Measurements from ENCODE around the gene RMND5A. TPM values are rescaled to one million over a fixed set of nuclear protein-coding genes. Genes with fewer than 3 reads are reported as not detected.
"Not testable (repeated sequence)": the region's sequence is repeated elsewhere in the genome, so short reads cannot be mapped to it uniquely, and the experiment has no call there.

The RMND5A gene
- 96.0 TPM for total RNA-seq
- long read RNA-seq, full-length matches to known transcripts = 105 of 144 reads
- long read RNA-seq, partial matches to known transcripts = 2 of 144 reads
- long read RNA-seq, other reads (novel, unspliced or antisense) = 37 of 144 reads

- DNase-seq (peak; percentile 96), ATAC-seq (ENCODE audit: poor library complexity) (peak; percentile 96)
- intact Hi-C loops (cut with DNase I) = not testable (repeated sequence)
Measured at GRCh38 chr2:86719637-86720539, at the start of gene RMND5A. Gene RMND5A (plus strand): TSS chr2:86720291. CDS start chr2:86720668, 377 bp downstream.

GRCh38 chr2:86671337-86671981 lies 48.6 kb upstream of the RMND5A start:
- no peak for DNase-seq
- intact Hi-C loops (cut with DNase I) = no loop called here
- ATAC-seq (ENCODE audit: poor library complexity) = peak; percentile 73

- no peak for DNase-seq
- ATAC-seq (ENCODE audit: poor library complexity) = peak; percentile 46
- intact Hi-C loops (cut with DNase I) = no loop called here
Measured at GRCh38 chr2:86672027-86672545, 48.0 kb upstream of the RMND5A start.

GRCh38 chr2:86673011-86673410 lies 47.1 kb upstream of the RMND5A start:
- intact Hi-C loops (cut with DNase I) = no loop called here
- ATAC-seq (ENCODE audit: poor library complexity) (no peak), DNase-seq (no peak)

GRCh38 chr2:86673986-86674670 lies 46.0 kb upstream of the RMND5A start:
- ATAC-seq (ENCODE audit: poor library complexity) (peak; percentile 6), DNase-seq (no peak)
- intact Hi-C loops (cut with DNase I) = no loop called here

- ATAC-seq (ENCODE audit: poor library complexity) (peak; percentile 45), DNase-seq (no peak)
- intact Hi-C loops (cut with DNase I) = no loop called here
Measured at GRCh38 chr2:86675104-86675503, 45.0 kb upstream of the RMND5A start.

- intact Hi-C loops (cut with DNase I) = no loop called here
- DNase-seq (no peak), ATAC-seq (ENCODE audit: poor library complexity) (peak; percentile 6)
Measured at GRCh38 chr2:86675511-86676015, 44.5 kb upstream of the RMND5A start.

GRCh38 chr2:86677816-86678215 lies 42.3 kb upstream of the RMND5A start:
- intact Hi-C loops (cut with DNase I) = no loop called here
- DNase-seq (no peak), ATAC-seq (ENCODE audit: poor library complexity) (no peak)

GRCh38 chr2:86679036-86679435 lies 41.1 kb upstream of the RMND5A start:
- DNase-seq (no peak), ATAC-seq (ENCODE audit: poor library complexity) (no peak)
- intact Hi-C loops (cut with DNase I) = no loop called here

GRCh38 chr2:86685351-86685750 lies 34.7 kb upstream of the RMND5A start:
- ATAC-seq (ENCODE audit: poor library complexity) (no peak), DNase-seq (no peak)
- intact Hi-C loops (cut with DNase I) = no loop called here

- no peak for ATAC-seq (ENCODE audit: poor library complexity)
- DNase-seq = no peak
- intact Hi-C loops (cut with DNase I) = no loop called here
Measured at GRCh38 chr2:86686460-86686859, 33.6 kb upstream of the RMND5A start.

GRCh38 chr2:86686905-86687304 lies 33.2 kb upstream of the RMND5A start:
- intact Hi-C loops (cut with DNase I) = no loop called here
- no peak for ATAC-seq (ENCODE audit: poor library complexity)
- DNase-seq = no peak

GRCh38 chr2:86695053-86695691 lies 24.9 kb upstream of the RMND5A start:
- intact Hi-C loops (cut with DNase I) = no loop called here
- DNase-seq (no peak), ATAC-seq (ENCODE audit: poor library complexity) (no peak)

GRCh38 chr2:86697551-86698104 lies 22.5 kb upstream of the RMND5A start:
- no peak for ATAC-seq (ENCODE audit: poor library complexity)
- intact Hi-C loops (cut with DNase I) = no loop called here
- DNase-seq = no peak

- intact Hi-C loops (cut with DNase I) = loop anchor here (5.0 kb wide), 1 partner anchor 78 kb away; the partner anchor contains the start of gene RNF103
- DNase-seq (no peak), ATAC-seq (ENCODE audit: poor library complexity) (no peak)
Measured at GRCh38 chr2:86700690-86701089, 19.4 kb upstream of the RMND5A start.

- DNase-seq = peak; percentile 57
- peak; percentile 65 for ATAC-seq (ENCODE audit: poor library complexity)
- intact Hi-C loops (cut with DNase I) = loop anchor here (5.0 kb wide), 1 partner anchor 82 kb away; the partner anchor contains the start of gene RNF103
Measured at GRCh38 chr2:86703704-86704361, 16.3 kb upstream of the RMND5A start.

- intact Hi-C loops (cut with DNase I) = loop anchor here (5.0 kb wide), 1 partner anchor 82 kb away; the partner anchor contains the start of gene RNF103
- ATAC-seq (ENCODE audit: poor library complexity) (peak; percentile 88), DNase-seq (peak; percentile 56)
Measured at GRCh38 chr2:86704459-86704971, 15.6 kb upstream of the RMND5A start.

Data from Right ventricle myocardium superior (tissue), 1 donor.